Astrocyte of the spinal cord (primary cell): ENCODE measurements around the gene ODF4.

Source experiments
- DNase-seq: peaks from one replicate; pipeline ENCODE4 v3.0.0; 2011; ENCODE audit warnings: low read depth, low spot score
- H3K4me3 ChIP-seq: 2 replicates; pipeline ENCODE4 v1.5.1; 2011; ENCODE audit warnings: low read depth, mild to moderate bottlenecking, low read length, moderate library complexity
- CTCF ChIP-seq: IDR thresholded peaks from 2 replicates; pipeline ENCODE4 v1.5.1; 2012; ENCODE audit warnings: low read depth, mild to moderate bottlenecking, low read length, inconsistent platforms
- in situ Hi-C: cut with HindIII; loops from 2 replicates; pipeline ENCODE4 v1.10.0; 2017; ENCODE audit warnings: low sequenced_read_pairs

The ODF4 gene

GRCh38 chr17:8314797-8315763, 24.6 kb upstream of the ODF4 start:
- DNase-seq: no peak
- H3K4me3 ChIP-seq: no peak overlapping the region
- in situ Hi-C loops: no loop called here
- no peak for TF ChIP-seq CTCF

GRCh38 chr17:8315764-8316217, 23.8 kb upstream of the ODF4 start:
- in situ Hi-C loops: no loop called here
- no peak for DNase-seq
- TF ChIP-seq CTCF: no peak
- no peak overlapping the region for H3K4me3 ChIP-seq

- no peak for TF ChIP-seq CTCF
- in situ Hi-C loops: no loop called here
- H3K4me3 ChIP-seq: no peak overlapping the region
- DNase-seq: no peak
Observed at GRCh38 chr17:8318010-8318935, 21.4 kb upstream of the ODF4 start.

- no peak overlapping the region for H3K4me3 ChIP-seq
- no peak for DNase-seq
- no peak for TF ChIP-seq CTCF
- in situ Hi-C loops: no loop called here
Observed at GRCh38 chr17:8320262-8320661, 19.4 kb upstream of the ODF4 start.

GRCh38 chr17:8320990-8321389, 18.6 kb upstream of the ODF4 start:
- DNase-seq: no peak
- no peak overlapping the region for H3K4me3 ChIP-seq
- no peak for TF ChIP-seq CTCF
- in situ Hi-C loops: no loop called here

GRCh38 chr17:8322061-8322460, 17.6 kb upstream of the ODF4 start:
- no peak for DNase-seq
- in situ Hi-C loops: no loop called here
- TF ChIP-seq CTCF: no peak
- H3K4me3 ChIP-seq: no peak overlapping the region
